H9 (cell line): ENCODE measurements around the gene C1orf116. TPM values are rescaled to one million over a fixed set of nuclear protein-coding genes. Genes with fewer than 3 reads are reported as not detected.

Source experiments
- DNase-seq: peaks from one replicate; pipeline ENCODE4 v3.0.0-alpha.2; 2017
- H2AFZ ChIP-seq: one replicate; pipeline ENCODE4 v1.6.1; 2013; ENCODE audit warnings: mild to moderate bottlenecking, low read length, control low read depth, moderate library complexity
- H2AK5ac ChIP-seq: 2 replicates; pipeline ENCODE4 v1.6.1; 2013; ENCODE audit warnings: low read length, control low read depth, mixed read lengths; ENCODE audit not compliant: insufficient read length
- H2BK120ac ChIP-seq: one replicate; pipeline ENCODE4 v1.6.1; 2013; ENCODE audit warnings: low read depth, mild to moderate bottlenecking, low read length, control low read depth, inconsistent platforms; ENCODE audit not compliant: poor library complexity, severe bottlenecking
- H2BK12ac ChIP-seq: 2 replicates; pipeline ENCODE4 v1.6.1; 2013; ENCODE audit warnings: low read length, control low read depth, mixed read lengths, low read depth; ENCODE audit not compliant: insufficient read length
- H2BK15ac ChIP-seq: 2 replicates; pipeline ENCODE4 v1.6.1; 2013; ENCODE audit warnings: low read depth, low read length, control low read depth
- H2BK20ac ChIP-seq: one replicate; pipeline ENCODE4 v1.6.1; 2013; ENCODE audit warnings: low read depth, mild to moderate bottlenecking, low read length, control low read depth, inconsistent platforms; ENCODE audit not compliant: poor library complexity, severe bottlenecking
- H2BK5ac ChIP-seq: 2 replicates; pipeline ENCODE4 v1.6.1; 2013; ENCODE audit warnings: low read length, control low read depth, mixed read lengths; ENCODE audit not compliant: insufficient read length
- H3K14ac ChIP-seq: 2 replicates; pipeline ENCODE4 v1.6.1; 2013; ENCODE audit warnings: low read length, control low read depth; ENCODE audit not compliant: insufficient read depth
- H3K18ac ChIP-seq: 2 replicates; pipeline ENCODE4 v1.6.1; 2013; ENCODE audit warnings: low read depth, mild to moderate bottlenecking, mixed read lengths, low read length, control low read depth; ENCODE audit not compliant: insufficient read length
- H3K23ac ChIP-seq: 2 replicates; pipeline ENCODE4 v1.6.1; 2013; ENCODE audit warnings: low read length, control low read depth, mixed read lengths, low read depth; ENCODE audit not compliant: insufficient read length
- H3K23me2 ChIP-seq: 2 replicates; pipeline ENCODE4 v1.6.1; 2013; ENCODE audit warnings: low read depth, mild to moderate bottlenecking, mixed read lengths, low read length, control low read depth; ENCODE audit not compliant: insufficient read length, poor library complexity, severe bottlenecking
- H3K27ac ChIP-seq: 2 replicates; pipeline ENCODE4 v1.5.1; 2013; ENCODE audit warnings: low read length, control low read depth, mixed read lengths, low read depth; ENCODE audit not compliant: insufficient read length
- H3K27me3 ChIP-seq: 2 replicates; pipeline ENCODE4 v1.6.1; 2013; ENCODE audit warnings: low read length, control low read depth, inconsistent platforms; ENCODE audit not compliant: insufficient read depth
- H3K4ac ChIP-seq: 2 replicates; pipeline ENCODE4 v1.6.1; 2013; ENCODE audit warnings: low read depth, mild to moderate bottlenecking, control low read depth, inconsistent platforms, low read length, moderate library complexity
- H3K4me1 ChIP-seq: 2 replicates; pipeline ENCODE4 v1.6.1; 2013; ENCODE audit warnings: low read length, control low read depth, inconsistent platforms; ENCODE audit not compliant: insufficient read depth
- H3K4me2 ChIP-seq: 2 replicates; pipeline ENCODE4 v1.6.1; 2013; ENCODE audit warnings: low read length, control low read depth, mixed read lengths; ENCODE audit not compliant: insufficient read length, insufficient read depth
- H3K56ac ChIP-seq: 2 replicates; pipeline ENCODE4 v1.6.1; 2013; ENCODE audit warnings: low read depth, mild to moderate bottlenecking, mixed read lengths, low read length, control low read depth; ENCODE audit not compliant: insufficient read length
- H3K79me1 ChIP-seq: 2 replicates; pipeline ENCODE4 v1.6.1; 2013; ENCODE audit warnings: low read depth, mild to moderate bottlenecking, moderate library complexity, low read length, control low read depth, inconsistent platforms; ENCODE audit not compliant: insufficient read depth, poor library complexity, severe bottlenecking
- H3K79me2 ChIP-seq: 2 replicates; pipeline ENCODE4 v1.6.1; 2013; ENCODE audit warnings: low read length, control low read depth, inconsistent platforms; ENCODE audit not compliant: insufficient read depth
- H3K9ac ChIP-seq: 2 replicates; pipeline ENCODE4 v1.6.1; 2013; ENCODE audit warnings: low read length, control low read depth, mixed read lengths; ENCODE audit not compliant: insufficient read length; ENCODE audit errors: extremely low read depth
- H3K9me3 ChIP-seq: one replicate; pipeline ENCODE4 v1.6.1; 2013; ENCODE audit warnings: low read depth, low read length, inconsistent platforms; ENCODE audit not compliant: control insufficient read depth
- H3T11ph ChIP-seq: one replicate; pipeline ENCODE4 v1.6.1; 2013; ENCODE audit warnings: mild to moderate bottlenecking, low read length, control low read depth, inconsistent platforms
- H4K20me1 ChIP-seq: one replicate; pipeline ENCODE4 v1.6.1; 2013; ENCODE audit not compliant: control insufficient read depth, insufficient read length, insufficient read depth
- H4K5ac ChIP-seq: 2 replicates; pipeline ENCODE4 v1.6.1; 2013; ENCODE audit warnings: low read depth, mild to moderate bottlenecking, mixed read lengths, low read length, control low read depth; ENCODE audit not compliant: insufficient read length
- H4K8ac ChIP-seq: replicated peaks from 2 replicates; pipeline ENCODE4 v1.6.1; 2013; ENCODE audit warnings: low read length, control low read depth, mixed read lengths, low read depth; ENCODE audit not compliant: insufficient read length
- H4K91ac ChIP-seq: 2 replicates; pipeline ENCODE4 v1.6.1; 2013; ENCODE audit warnings: low read depth, mild to moderate bottlenecking, moderate library complexity, mixed read lengths, low read length, control low read depth; ENCODE audit not compliant: insufficient read length
- H3K27ac Mint-ChIP-seq, 3 experiments: 2 replicates in 2 of 3; 3 replicates in 1 of 3; pipeline ENCODE4 v1.8.0; 2020 to 2021; ENCODE audit warnings: mixed read lengths in 3 of 3, mild to moderate bottlenecking in 1 of 3, moderate library complexity in 1 of 3
- H3K27me3 Mint-ChIP-seq: 2 replicates; pipeline ENCODE4 v1.8.0; 2021; ENCODE audit warnings: low read depth, mild to moderate bottlenecking, moderate library complexity, mixed read lengths
- H3K36me3 Mint-ChIP-seq, 3 experiments: 2 replicates in 2 of 3; 3 replicates in 1 of 3; pipeline ENCODE4 v1.8.0; 2020 to 2021; ENCODE audit warnings: low read depth in 3 of 3, mixed read lengths in 3 of 3; ENCODE audit not compliant: insufficient read depth in 1 of 3
- H3K4me1 Mint-ChIP-seq, 2 experiments: 2 replicates each; pipeline ENCODE4 v1.8.0; 2020; ENCODE audit warnings: mixed read lengths in 2 of 2
- H3K4me3 Mint-ChIP-seq, 2 experiments: 2 replicates in 1 of 2; 3 replicates in 1 of 2; pipeline ENCODE4 v1.8.0; 2020 to 2021; ENCODE audit warnings: mild to moderate bottlenecking in 2 of 2, mixed read lengths in 2 of 2, moderate library complexity in 1 of 2
- H3K9me3 Mint-ChIP-seq, 2 experiments: 2 replicates in 1 of 2; 3 replicates in 1 of 2; pipeline ENCODE4 v1.8.0; 2020; ENCODE audit warnings: mild to moderate bottlenecking in 2 of 2, mixed read lengths in 2 of 2, moderate library complexity in 1 of 2
- WGBS: extraction: QIAGEN DNeasy Blood & Tissue Kit; methylation state at CpG from one replicate; pipeline ENCODE4 v1.1.7; 2013; ENCODE audit warnings: missing lambda C conversion rate, low lambda C conversion rate, mixed read lengths; ENCODE audit not compliant: insufficient read length; ENCODE audit errors: extremely low coverage; 5-methylcytosine and 5-hydroxymethylcytosine counted together
- total RNA-seq: library from RNA; stranded (reverse); gene quantifications from 2 replicates; pipeline ENCODE4 v1.2.1, GENCODE V29; 2021
- TF ChIP-seq, protein P1 (sequence below): fragments of 200-600 bp; sonication (generic); conservative IDR thresholded peaks from 3 replicates; pipeline ENCODE4 v1.8.0; 2021; ENCODE audit warnings: antibody characterized with exemption, mild to moderate bottlenecking

The C1orf116 gene
- total RNA-seq, 1 experiment from 2014 or later, result 0.48 TPM

DNA sequence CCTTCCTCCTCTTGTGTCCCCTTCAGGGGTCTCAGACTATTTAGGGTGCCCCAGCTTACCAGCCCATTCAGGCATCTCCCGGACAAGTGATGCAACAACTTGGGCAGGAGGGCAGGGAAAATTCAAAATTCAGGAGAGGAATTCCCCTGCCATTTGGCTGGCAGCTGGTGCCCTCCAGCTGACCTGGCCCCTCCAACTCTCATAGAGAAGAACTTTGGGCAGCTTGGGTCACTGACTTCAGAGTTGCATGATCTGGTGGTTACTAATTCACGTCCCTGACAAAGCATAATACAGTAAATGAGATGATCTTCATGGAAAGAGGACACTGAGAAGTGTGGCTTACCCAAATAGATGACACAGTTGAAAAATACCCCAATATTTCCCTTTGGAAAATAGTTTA lies 62.1 kb downstream of the C1orf116 start, which contains the start of gene FCAMR:
Gene FCAMR, minus strand, starts transcription at position 15 of the 400 bp plus-strand sequence. CDS start 335 bp downstream, outside the sequence.
- Histone ChIP-seq H3K4ac (no peak within 1 kb of the TSS), H3K9me3 (no peaks in the 10 kb centered on the region), H3K4me1 (no peaks in the 10 kb centered on the region), H3K23ac (no peak within 1 kb of the TSS), H4K20me1 (no peaks in the 10 kb centered on the region), H3K56ac (no peak within 1 kb of the TSS), H3K14ac (no peak within 1 kb of the TSS), H2BK15ac (no peak within 1 kb of the TSS), H3K27me3 (no peaks in the 10 kb centered on the region), H2BK12ac (no peak within 1 kb of the TSS), H3K18ac (no peak within 1 kb of the TSS), H2AK5ac (no peak within 1 kb of the TSS), H4K8ac (no peak within 1 kb of the TSS), H2BK20ac (no peak within 1 kb of the TSS), H3K79me2 (no peaks in the 10 kb centered on the region), H3K79me1 (no peaks in the 10 kb centered on the region), H2BK5ac (no peak within 1 kb of the TSS), H3K23me2 (no peaks in the 10 kb centered on the region), H3T11ph (no peak within 1 kb of the TSS), H2BK120ac (no peak within 1 kb of the TSS), H3K4me2 (no peak within 1 kb of the TSS), H3K27ac (no peak within 1 kb of the TSS), H3K9ac (no peak within 1 kb of the TSS), H4K5ac (no peak within 1 kb of the TSS), H2AFZ (no peak within 1 kb of the TSS), H4K91ac (no peak within 1 kb of the TSS)
- TF ChIP-seq, protein P1, sequence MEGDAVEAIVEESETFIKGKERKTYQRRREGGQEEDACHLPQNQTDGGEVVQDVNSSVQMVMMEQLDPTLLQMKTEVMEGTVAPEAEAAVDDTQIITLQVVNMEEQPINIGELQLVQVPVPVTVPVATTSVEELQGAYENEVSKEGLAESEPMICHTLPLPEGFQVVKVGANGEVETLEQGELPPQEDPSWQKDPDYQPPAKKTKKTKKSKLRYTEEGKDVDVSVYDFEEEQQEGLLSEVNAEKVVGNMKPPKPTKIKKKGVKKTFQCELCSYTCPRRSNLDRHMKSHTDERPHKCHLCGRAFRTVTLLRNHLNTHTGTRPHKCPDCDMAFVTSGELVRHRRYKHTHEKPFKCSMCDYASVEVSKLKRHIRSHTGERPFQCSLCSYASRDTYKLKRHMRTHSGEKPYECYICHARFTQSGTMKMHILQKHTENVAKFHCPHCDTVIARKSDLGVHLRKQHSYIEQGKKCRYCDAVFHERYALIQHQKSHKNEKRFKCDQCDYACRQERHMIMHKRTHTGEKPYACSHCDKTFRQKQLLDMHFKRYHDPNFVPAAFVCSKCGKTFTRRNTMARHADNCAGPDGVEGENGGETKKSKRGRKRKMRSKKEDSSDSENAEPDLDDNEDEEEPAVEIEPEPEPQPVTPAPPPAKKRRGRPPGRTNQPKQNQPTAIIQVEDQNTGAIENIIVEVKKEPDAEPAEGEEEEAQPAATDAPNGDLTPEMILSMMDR, result no peak
- H3K4me1 Mint-ChIP-seq, result no peaks in the 10 kb centered on the region; a peak in 1 of 4 replicates
- WGBS, result no CpG with 5 or more reads among the region's 2 CpGs
- H3K9me3 Mint-ChIP-seq, result no peaks in the 10 kb centered on the region
- no peak within 1 kb of the TSS for H3K4me3 Mint-ChIP-seq
- H3K27me3 Mint-ChIP-seq, result peaks cover 20% of the 10 kb centered on the region
- H3K36me3 Mint-ChIP-seq, result no peaks in the 10 kb centered on the region; a peak in 1 of 7 replicates
- DNase-seq, result no peak
- no peak within 1 kb of the TSS; a peak in 1 of 7 replicates for H3K27ac Mint-ChIP-seq
